ENCODE measurements around the gene KLRC1.
"Not testable (repeated sequence)": the region's sequence is repeated elsewhere in the genome, so short reads cannot be mapped to it uniquely, and the experiment has no call there.

Gene KLRC1

DNA sequence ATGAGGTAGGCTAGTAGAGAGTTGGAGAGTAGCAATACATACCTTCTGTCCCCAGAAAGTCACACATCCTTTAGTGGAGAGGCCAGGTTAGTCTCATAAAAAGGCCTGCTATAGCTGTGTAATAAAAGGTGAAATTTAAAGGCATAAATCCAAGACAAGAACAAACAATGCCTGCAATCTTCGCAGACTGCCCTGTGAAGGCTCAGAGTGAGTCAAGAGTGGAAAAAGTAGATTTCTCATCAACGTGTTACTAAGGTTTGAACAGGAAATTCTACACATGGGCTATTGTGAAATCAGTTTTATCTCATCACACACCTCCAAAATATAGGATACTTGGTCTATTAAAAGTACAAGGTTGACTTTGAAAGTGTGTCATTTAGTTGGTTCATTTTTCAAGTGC, at the start of gene KLRC1:
Gene KLRC1 (minus strand): TSS at position 222 of the 400 bp plus-strand sequence. CDS start 2,221 bp downstream, outside the sequence.
- DNase-seq = no peak

DNA sequence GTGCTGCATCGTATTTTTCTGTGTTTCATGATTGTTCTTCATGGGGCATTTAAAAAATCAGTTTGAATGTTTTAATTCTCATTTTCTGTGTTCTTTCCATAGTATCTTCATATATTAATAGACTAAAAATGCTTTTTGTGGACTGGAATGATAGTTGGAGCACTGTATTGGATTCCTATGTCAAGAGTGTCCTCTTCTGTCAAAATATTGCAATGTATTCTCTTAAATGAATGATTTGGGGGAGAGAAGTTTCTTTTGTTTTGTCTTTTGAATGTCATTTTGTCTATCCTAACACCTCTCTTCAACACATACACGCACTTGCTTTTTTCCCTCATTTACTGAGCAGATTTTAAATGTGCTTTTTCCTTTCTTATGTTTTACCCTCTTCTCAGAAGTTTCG, 47.9 kb upstream of the KLRC1 start:
- no peak for DNase-seq

DNA sequence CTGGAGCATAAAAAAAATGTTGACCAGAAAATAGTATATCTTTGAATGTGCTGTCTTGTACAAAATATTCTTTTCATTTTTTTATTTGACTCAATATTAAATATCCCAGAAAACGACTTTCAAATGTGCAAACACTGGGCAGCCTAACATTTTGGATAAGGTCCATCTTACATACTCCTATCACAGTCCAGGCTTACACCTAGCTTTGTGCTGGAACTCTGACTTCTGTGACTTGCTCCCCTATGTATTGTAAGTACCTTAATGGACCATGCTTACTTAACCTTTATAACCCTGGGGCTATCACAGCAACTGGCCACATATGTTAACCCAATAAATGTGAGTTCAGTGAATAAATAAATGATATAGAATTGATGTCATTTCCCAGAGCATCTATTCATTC, 44.9 kb upstream of the KLRC1 start:
- DNase-seq = no peak

DNA sequence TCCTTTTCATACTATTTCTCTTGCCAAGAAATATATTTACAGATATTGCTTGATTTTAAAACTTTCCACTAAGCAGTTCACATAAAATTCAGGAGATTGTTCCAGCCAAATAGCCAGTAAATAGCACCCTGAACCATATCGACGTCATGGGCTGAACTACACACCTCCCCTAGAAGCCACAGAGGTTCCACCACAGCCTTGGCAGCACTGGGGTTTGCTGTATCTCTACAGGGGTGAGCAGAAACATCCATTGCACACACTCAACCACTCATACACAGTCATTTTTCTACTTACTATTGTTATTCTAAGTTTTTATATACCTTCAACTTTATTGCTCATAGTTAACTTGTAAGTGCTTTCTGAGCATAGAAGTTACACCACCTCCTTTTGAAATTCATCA, 44.4 kb upstream of the KLRC1 start:
- no peak for DNase-seq

DNA sequence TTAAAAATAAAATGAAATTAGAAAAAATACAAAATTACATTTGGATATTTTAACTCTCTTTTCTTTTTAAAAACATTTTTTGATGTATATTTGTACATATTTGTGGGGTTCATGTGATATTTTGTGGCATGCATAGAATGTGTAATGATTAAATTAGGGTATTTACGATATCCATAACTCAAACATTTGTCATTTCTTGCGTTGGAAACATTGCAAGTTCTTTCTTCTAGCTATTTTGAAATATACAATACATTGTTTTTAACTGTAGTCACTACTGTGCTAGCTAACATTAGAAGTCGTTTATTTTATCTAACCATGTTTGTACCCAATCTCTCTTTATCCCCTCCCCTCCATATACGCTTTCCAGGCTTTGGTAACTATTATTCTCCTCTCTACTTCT, 38.6 kb upstream of the KLRC1 start:
- DNase-seq = no peak

DNA sequence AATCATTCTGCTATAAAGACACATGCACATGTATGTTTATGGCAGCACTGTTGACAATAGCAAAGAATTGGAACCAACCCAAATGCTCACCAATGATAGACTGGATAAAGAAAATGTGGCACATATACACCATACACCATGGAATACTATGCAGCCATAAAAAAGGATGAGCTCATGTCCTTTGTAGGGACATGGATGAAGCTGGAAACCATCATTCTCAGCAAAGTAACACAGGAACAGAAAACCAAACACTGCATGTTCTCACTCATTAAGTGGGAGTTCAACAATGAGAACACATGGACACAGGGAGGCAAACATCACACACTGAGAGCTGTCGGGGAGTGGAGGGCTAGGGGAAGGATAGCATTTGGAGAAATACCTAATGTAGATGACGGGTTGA, 34.2 kb upstream of the KLRC1 start:
- not testable (repeated sequence) for DNase-seq

DNA sequence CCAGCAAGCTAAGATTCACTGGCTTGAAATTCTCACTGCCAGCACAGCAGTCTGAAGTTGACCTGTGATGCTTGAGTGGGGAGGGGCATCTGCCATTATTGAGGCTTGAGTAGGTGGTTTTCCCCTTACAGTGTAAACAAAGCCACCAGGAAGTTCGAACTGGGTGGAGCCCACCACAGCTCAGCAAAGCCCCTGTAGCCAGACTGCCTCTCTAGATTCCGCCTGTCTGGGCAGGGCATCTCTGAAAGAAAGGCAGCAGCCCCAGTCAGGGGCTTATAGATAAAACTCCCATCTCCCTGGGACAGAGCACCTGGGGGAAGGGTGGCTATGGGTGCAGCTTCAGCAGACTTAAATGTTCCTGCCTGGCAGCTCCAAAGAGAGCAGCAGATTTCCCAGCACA, 28.7 kb upstream of the KLRC1 start:
- DNase-seq = not testable (repeated sequence)

DNA sequence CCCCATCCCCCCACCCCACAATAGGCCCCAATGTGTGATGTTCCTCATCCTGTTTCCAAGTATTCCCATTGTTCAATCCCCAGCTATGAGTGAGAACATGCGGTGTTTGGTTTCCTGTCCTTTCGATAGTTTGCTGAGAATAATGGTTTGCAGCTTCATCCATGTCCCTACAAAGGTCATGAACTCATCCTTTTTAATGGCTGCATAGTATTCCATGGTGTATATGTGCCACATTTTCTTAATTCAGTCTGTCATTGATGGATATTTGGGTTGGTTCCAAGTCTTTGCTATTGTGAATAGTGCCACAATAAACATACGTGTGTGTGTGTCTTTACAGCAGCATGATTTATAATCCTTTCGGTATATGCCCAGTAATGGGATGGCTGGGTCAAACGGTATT, 19.6 kb upstream of the KLRC1 start:
- not testable (repeated sequence) for DNase-seq

DNA sequence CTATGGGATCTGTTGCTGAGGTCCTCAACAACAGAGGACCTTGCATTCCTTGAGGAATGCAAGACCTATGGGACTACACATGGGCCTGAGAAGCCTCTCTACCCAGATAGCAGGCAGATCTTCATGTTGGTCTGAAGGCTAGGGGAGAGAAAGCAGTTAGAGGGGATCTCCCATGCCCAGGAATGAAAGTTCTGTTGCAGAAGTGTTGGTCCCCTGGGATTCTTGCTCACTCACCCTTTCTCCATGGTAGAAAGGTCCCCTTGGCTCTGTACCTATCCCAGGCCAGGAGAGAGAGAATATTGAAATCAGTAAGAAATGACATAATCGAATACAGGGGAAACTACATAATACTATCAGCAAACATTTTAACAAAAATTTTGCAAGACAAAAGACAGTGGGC, 16.5 kb upstream of the KLRC1 start:
- DNase-seq = no peak

DNA sequence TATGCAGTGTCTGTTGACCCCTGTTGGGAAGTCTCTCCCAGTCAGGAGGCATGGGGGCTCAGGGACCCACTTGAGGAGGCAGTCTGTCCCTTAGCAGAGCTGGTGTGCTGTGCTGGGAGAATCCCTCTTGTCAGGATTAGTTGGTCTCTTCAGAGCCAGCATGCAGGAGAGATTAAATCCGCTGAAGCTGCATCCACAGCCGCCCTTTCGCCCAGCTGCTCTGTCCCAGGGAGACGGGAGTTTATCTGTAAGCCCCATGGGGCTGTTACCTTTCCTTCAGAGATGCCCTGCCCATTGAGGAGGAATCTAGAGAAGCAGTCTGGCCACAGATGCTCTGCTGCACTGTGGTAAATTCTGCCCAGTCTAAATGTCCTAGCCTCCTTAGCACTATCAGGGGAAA, 13.1 kb upstream of the KLRC1 start:
- DNase-seq = peak; percentile 61

DNA sequence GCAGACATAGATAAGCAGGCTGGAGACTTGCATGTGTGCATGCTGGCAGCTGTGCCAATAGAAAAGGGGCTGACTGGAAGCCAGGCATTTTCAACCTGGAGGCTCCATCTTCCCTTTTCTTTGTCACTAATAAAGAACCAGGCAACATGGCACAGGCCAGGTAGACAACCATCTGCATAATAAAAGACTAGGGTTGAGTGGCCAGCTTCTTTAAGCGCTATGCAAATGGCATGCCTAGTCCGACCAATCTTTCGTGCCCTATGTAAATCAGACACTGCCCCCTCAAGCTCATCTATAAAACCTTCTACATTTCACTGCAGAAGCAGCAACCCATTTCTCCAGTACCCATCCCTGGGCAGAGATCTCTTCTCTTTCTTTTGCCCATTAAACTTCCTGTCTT, 4.6 kb upstream of the KLRC1 start:
- no peak for DNase-seq

DNA sequence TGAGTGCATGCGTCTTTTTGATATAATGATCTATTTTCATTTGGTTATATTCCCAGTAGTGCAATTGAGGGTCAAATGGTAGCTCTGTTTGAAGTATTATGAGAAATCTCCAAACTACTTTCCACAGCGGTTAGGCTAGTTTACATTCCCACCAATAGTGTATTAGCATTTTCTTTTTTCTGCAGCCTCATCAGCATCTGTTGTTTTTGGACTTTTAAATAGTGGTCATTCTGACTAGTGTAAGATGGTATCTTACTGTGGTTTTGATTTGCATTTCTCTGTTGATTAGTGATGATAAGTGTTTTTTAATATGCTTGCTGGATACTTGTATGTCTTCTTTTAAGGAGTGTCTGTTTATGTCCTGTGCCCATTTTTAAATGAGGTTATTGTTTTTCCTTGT, 3.7 kb upstream of the KLRC1 start:
- DNase-seq = no peak

DNA sequence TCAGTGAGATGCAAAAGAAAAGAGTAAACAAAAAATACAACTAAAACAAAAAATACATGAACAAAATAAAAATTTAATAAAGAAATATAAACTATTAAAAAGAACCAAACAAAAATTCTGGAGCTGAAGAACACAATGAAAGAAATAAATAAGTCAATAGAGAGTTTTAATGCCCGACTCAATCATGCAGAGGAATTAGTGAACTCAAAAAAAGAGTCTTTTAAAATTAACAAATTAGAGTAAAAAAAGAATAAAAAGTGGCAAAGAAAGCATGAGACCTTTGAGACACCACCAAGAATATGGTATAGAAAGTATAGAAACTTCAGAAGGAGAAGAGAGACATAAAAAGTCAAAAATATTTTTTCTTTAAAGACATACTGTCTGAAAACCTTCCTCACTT, 2.6 kb upstream of the KLRC1 start:
- DNase-seq = no peak

DNA sequence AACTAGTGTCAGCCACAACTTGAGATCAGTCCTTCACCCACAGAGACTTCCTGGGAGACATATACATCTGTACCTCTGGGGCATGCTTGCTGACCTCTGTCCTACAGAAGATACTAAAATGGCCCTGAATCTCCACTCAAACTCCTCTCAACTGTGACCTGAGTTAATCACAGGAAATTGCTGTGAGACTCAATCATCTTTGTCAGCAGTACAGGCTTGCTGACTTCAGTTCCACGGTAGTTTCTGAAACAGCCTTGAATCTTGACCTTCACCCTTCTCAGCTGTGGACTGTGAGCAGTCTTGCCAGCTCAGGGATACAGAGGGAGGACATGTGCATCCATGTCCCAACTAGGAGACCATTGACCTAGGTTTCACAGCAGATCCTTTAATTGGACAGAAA, 1.4 kb upstream of the KLRC1 start:
- DNase-seq = no peak

DNA sequence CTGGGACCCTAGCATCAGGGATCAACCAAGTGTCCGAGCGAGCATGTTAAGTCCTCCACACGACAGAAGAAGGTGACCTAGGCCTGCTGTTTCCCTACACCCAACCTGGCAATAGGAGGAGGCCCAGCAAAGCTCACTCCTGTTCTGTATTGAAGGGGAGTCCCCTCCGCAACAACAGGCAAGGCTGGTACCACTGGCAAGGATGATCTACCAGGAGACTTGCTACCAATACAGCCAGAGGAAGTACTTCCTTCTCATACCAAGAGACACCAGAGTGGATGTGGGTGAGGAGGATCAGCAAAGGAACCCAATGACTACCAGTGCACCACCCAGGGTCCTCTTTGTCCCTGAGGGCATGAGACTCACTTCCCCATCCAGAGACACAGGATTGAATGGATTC, 4.9 kb downstream of the KLRC1 start:
- DNase-seq = no peak

DNA sequence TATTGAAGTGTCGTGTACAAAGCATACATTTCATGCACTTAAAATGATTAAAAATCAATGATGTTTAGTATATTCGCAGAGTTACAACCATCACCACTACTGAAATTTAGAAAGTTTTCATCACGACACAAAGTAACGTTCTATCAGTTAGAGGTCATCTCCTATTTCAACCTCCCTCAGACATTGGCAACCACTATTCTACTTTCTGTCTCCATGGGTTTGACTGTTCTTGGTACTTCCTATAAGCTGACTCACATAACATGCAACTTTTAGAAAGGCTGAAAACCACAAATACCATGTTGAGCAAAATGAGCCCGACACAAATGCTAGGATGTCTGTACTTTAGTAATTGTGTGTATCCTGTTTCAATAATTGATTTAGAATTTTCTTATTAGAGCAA, 7.1 kb downstream of the KLRC1 start:
- not testable (repeated sequence) for DNase-seq

DNA sequence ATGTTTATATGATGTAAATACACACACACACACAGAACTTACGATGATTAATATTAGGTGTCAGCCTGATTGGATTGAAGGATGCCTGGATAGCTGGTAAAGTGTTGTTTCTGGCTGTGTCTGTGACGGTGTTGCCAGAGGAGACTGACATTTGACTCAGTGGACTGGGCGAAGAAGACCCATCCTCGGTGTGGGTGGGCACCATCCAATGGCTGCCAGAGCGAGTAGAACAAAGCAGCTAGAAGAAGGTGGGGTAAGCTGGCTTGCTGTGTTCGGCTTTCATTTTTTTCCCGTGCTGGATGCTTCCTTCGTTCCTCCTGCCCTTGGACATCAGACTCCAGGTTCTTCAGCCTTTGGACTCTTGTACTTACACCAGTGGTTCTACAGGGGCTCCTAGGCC, 12.0 kb downstream of the KLRC1 start:
- not testable (repeated sequence) for DNase-seq

DNA sequence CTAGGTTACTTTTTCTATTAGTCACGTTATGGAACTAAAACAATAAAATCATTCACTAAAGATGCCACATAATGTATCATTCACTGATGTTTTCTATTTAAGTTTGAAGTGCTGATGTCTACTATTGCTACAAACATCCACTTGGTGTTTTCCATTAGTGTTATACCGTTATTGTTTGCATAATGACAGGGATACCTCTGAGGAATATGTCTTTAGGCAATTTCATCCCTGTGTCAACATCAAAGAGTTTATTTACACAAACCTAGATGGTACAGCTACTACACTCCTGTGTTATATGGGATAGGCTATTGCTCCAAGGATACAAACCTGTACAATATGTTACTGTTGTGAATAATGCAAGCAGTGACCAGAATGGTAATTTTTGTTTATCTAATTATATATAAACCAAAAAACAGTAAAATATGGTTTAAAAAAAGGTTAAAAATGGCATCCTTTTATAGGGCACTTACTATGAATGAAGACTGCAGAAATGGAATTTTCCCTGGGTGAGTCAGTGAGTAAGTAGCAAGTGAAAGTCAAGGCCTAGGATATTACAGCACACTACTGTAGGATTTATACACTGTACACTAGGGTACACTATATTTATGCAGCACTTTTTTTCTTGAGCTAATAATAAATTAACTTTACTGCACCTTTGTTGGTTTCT, 13.4 kb downstream of the KLRC1 start:
- DNase-seq = not testable (repeated sequence)

DNA sequence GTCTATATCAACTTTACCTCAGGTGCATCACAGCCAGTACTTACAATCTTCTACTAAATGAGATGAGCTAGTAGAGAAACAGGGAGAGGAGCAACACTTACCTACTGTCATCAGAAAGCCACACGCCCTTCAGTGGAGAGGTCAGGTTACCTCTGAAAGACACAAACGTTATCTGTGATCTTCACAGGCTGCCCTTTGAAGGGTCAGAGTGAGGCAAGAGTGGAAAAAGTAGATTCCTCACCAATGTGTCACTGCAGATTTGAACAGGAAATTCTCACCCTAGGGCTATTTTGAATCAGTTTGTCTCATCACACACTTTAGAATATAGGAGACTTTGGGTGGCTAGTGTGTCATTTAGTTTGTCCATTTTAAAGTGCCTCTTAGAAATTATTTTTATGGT, 15.6 kb downstream of the KLRC1 start:
- not testable (repeated sequence) for DNase-seq

DNA sequence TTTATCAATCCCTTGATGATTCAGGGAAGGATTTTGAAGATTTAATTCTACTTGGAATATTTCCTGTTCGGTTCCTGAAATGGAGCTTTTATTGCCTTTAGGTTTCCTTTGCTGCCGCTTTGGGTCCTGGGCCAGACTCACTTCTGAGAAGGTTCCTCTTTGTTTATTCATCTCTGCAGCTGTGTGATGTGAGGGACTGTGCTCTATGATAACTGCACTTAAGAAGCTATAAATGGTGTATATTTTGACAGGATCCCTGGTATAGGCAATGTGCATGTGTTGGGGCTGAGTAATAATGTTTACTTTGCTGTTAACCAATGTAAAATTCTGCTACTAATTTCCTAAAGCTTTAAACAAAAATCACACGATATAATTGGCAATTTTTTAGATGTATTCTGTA, 17.4 kb downstream of the KLRC1 start, which contains the start of gene KLRC2:
Gene KLRC2 (minus strand): TSS at position 195 of the 400 bp plus-strand sequence. CDS start 24 bp downstream, at position 171.
- DNase-seq = not testable (repeated sequence)

DNA sequence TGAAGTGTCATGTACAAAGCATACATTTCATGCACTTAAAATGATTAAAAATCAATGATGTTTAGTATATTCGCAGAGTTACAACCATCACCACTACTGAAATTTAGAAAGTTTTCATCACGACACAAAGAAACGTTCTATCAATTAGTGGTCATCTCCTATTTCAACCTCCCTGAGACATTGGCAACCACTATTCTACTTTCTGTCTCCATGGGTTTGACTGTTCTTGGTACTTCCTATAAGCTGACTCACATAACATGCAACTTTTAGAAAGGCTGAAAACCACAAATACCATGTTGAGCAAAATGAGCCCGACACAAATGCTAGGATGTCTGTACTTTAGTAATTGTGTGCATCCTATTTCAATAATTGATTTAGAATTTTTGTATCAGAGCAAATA, 22.6 kb downstream of the KLRC1 start:
- DNase-seq = not testable (repeated sequence)

DNA sequence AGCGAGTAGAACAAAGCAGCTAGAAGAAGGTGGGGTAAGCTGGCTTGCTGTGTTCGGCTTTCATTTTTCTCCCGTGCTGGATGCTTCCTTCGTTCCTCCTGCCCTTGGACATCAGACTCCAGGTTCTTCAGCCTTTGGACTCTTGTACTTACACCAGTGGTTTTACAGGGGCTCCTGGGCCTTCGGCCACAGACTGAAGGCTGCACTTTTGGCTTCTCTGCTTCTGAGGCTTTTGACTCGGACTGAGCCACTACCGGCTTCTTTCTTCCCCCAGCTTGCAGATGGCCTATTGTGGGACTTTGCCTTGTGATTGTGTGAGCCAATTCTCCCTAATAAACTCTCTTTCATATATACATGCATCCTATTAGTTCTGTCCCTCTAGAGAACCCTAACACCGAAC, 27.2 kb downstream of the KLRC1 start:
- not testable (repeated sequence) for DNase-seq

DNA sequence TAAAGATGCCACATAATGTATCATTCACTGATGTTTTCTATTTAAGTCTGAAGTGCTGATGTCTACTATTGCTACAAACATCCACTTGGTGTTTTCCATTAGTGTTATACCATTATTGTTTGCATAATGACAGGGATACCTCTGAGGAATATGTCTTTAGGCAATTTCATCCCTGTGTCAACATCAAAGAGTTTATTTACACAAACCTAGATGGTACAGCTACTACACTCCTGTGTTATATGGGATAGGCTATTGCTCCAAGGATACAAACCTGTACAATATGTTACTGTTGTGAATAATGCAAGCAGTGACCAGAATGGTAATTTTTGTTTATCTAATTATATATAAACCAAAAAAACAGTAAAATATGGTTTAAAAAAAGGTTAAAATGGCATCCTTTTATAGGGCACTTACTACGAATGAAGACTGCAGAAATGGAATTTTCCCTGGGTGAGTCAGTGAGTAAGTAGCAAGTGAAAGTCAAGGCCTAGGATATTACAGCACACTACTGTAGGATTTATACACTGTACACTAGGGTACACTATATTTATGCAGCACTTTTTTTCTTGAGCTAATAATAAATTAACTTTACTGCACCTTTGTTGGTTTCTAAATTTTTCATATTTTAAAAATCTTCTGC, 28.8 kb downstream of the KLRC1 start:
- DNase-seq = not testable (repeated sequence)

DNA sequence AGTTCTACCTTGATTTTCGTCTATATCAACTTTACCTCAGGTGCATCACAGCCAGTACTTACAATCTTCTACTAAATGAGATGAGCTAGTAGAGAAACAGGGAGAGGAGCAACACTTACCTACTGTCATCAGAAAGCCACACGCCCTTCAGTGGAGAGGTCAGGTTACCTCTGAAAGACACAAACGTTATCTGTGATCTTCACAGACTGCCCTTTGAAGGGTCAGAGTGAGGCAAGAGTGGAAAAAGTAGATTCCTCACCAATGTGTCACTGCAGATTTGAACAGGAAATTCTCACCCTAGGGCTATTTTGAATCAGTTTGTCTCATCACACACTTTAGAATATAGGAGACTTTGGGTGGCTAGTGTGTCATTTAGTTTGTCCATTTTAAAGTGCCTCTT, 31.0 kb downstream of the KLRC1 start:
- DNase-seq = not testable (repeated sequence)

DNA sequence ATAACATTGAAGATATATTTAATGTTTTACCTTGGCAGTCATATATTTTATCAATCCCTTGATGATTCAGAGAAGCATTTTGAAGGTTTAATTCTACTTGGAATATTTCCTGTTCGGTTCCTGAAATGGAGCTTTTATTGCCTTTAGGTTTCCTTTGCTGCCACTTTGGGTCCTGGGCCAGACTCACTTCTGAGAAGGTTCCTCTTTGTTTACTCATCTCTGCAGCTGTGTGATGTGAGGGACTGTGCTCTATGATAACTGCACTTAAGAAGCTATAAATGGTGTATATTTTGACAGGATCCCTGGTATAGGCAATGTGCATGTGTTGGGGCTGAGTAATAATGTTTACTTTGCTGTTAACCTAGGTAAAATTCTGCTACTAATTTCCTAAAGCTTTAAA, 32.8 kb downstream of the KLRC1 start, which contains the start of gene KLRC3:
Gene KLRC3 (minus strand): TSS at position 262 of the 400 bp plus-strand sequence. CDS start 45 bp downstream, at position 217.
- not testable (repeated sequence) for DNase-seq

All from NCI-H524 treated with DMSO at 0.1 percent for 48 hours (cell line).